HepG2 (cell line): ENCODE measurements around the gene KATNA1. TPM values are rescaled to one million over a fixed set of nuclear protein-coding genes. Genes with fewer than 3 reads are reported as not detected.
A peak's percentile ranks its signal among the peaks of the same experiment; 100 is the strongest.

Source experiments
- KAT8 ChIP-seq: IDR thresholded peaks from 2 replicates; pipeline ENCODE4 v1.6.1; 2016; ENCODE audit warnings: missing genetic modification reagents, missing compliant biosample characterization
- PRDM10 ChIP-seq: sonication (generic); formaldehyde crosslinking; IDR thresholded peaks from 2 replicates; pipeline ENCODE4 v1.4.0; 2020; ENCODE audit warnings: low read depth, missing genetic modification reagents
- SP4 ChIP-seq: sonication (generic); formaldehyde crosslinking; IDR thresholded peaks from 2 replicates; pipeline ENCODE4 v1.8.1; 2023; ENCODE audit warnings: mild to moderate bottlenecking, missing genetic modification reagents
- TRIM24 ChIP-seq: sonication (generic); formaldehyde crosslinking; IDR thresholded peaks from 2 replicates; pipeline ENCODE4 v1.8.0; 2022; ENCODE audit warnings: mild to moderate bottlenecking, missing genetic modification reagents
- ZNF318 ChIP-seq: sonication (generic); formaldehyde crosslinking; IDR thresholded peaks from 2 replicates; pipeline ENCODE4 v1.4.0; 2020; ENCODE audit warnings: mild to moderate bottlenecking, missing genetic modification reagents
- ZNF646 ChIP-seq: sonication (generic); formaldehyde crosslinking; IDR thresholded peaks from 2 replicates; pipeline ENCODE4 v1.9.0; 2021; ENCODE audit warnings: mild to moderate bottlenecking, missing genetic modification reagents
- polyA plus RNA-seq, 8 experiments: library from polyadenylated mRNA; depleted of rRNA in 3 of 8; stranded (reverse) in 7 of 8; unstranded in 1 of 8; fragments of >200 nt; fragmentation: Illumina TruSeq in 4 of 8; extraction: Trizol in 4 of 8; gene quantifications; 2 replicates each; pipeline versions ENCODE4 v1.2.1 to v1.2.3, GENCODE V29; 2011 to 2016; ENCODE audit warnings: low read depth in 4 of 8, missing spikeins in 1 of 8, mixed read lengths in 1 of 8; ENCODE audit not compliant: insufficient read depth in 1 of 8
- total RNA-seq, 5 experiments: library from RNA; depleted of rRNA; stranded (reverse); fragments of >200 nt; fragmentation: Illumina TruSeq; extraction: Trizol; gene quantifications; 2 replicates each; pipeline ENCODE4 v1.2.3, GENCODE V29; 2016; ENCODE audit warnings: low read depth in 1 of 5

The KATNA1 gene
- total and polyA plus RNA-seq, 2 of the 13 experiments (the other 11 are each of a cell fraction or from before 2014, with no cell fraction given), result 14.8 to 25.3 TPM

- TF ChIP-seq PRDM10 (CRISPR knock-in tag), result peak; percentile 83; the same call in 1 of the 2 replicates
- TF ChIP-seq KAT8 (CRISPR knock-in tag), result peak; percentile 96
- TF ChIP-seq TRIM24 (CRISPR knock-in tag), result peak; percentile 52; the same call in 1 of the 2 replicates
- peak; percentile 91 for TF ChIP-seq SP4 (CRISPR knock-in tag)
- TF ChIP-seq ZNF318 (CRISPR knock-in tag), result peak; percentile 91; the same call in 1 of the 2 replicates
- no peak for TF ChIP-seq ZNF646 (CRISPR knock-in tag)
These were observed at the start of gene KATNA1 (continued) for GRCh38 chr6:149648148-149649145.
